K562 (cell line): ENCODE data around the gene UQCC2. TPM values are rescaled to one million over a fixed set of nuclear protein-coding genes. Genes with fewer than 3 reads are reported as not detected.

Experiments used
- ATAC-seq: fragments of 200-7000 bp; cut with Tn5 transposase; 3 replicates; pipeline ENCODE4 v1.9.1; 2020; ENCODE audit warnings: moderate library complexity
- BruUV-seq: library from RNA; stranded (reverse); fragments of 400-500 nt; replicated peaks from 2 replicates; lab custom pipeline; 2021; lab: Mats Ljungman, UMichigan
- CTCF ChIA-PET: fragments of 300-600 bp; formaldehyde crosslinking; extraction: SDS; loops from one replicate; lab custom pipeline; 2021; ENCODE audit warnings: low intra/inter-chr PET ratio; lab: Yijun Ruan, JAX
- POLR2A ChIA-PET: fragments of 300-600, 350-650 bp; sonication (Branson Sonifier 250); formaldehyde crosslinking; extraction: SDS; loops from one replicate; lab custom pipeline; 2021; ENCODE audit warnings: antibody characterized with exemption, inconsistent platforms; lab: Yijun Ruan, JAX
- DNase-seq, 4 experiments: peaks; one replicate each; pipeline versions ENCODE4 v3.0.0 to v3.0.0-alpha.2; 2011 to 2018; ENCODE audit warnings: low spot score in 3 of 4, mixed read lengths in 3 of 4; ENCODE audit errors: extremely low read depth in 1 of 4
- FAIRE-seq: peaks from 2 replicates; lab custom pipeline; 2011; peaks lifted over from hg19 to GRCh38; lab: Jason Lieb, UNC
- H2AFZ ChIP-seq: 2 replicates; pipeline ENCODE4 v1.6.0; 2011; ENCODE audit warnings: low read depth, low read length, control low read depth, inconsistent platforms
- H3K27ac ChIP-seq: fragments of 200-600 bp; 3 replicates; pipeline ENCODE4 v1.8.0; 2011; ENCODE audit warnings: low read depth, mild to moderate bottlenecking, control low read depth, inconsistent platforms, low read length, moderate library complexity, mixed read lengths; ENCODE audit errors: extremely low read depth
- H3K27me3 ChIP-seq, 2 experiments: fragments of 300-600 bp in 1 of 2; 2 replicates in 1 of 2; 3 replicates in 1 of 2; pipeline versions ENCODE4 v1.6.0 to v1.8.0; 2011; ENCODE audit warnings: inconsistent platforms in 2 of 2, low read length in 2 of 2, mild to moderate bottlenecking in 1 of 2, mixed read lengths in 1 of 2, moderate library complexity in 1 of 2; ENCODE audit not compliant: control insufficient read depth in 2 of 2, insufficient read depth in 2 of 2
- H3K36me3 ChIP-seq: fragments of 300-600 bp; 3 replicates; pipeline ENCODE4 v1.8.0; 2011; ENCODE audit warnings: mild to moderate bottlenecking, low read length, inconsistent platforms; ENCODE audit not compliant: control insufficient read depth, insufficient read depth
- H3K4me1 ChIP-seq, 2 experiments: fragments of 200-600 bp in 1 of 2; replicated peaks in 1 of 2; 2 replicates in 1 of 2; 3 replicates in 1 of 2; pipeline versions ENCODE4 v1.5.1 to v1.8.0; 2011; ENCODE audit warnings: inconsistent platforms in 2 of 2, low read length in 2 of 2, mild to moderate bottlenecking in 1 of 2, mixed read lengths in 1 of 2, moderate library complexity in 1 of 2; ENCODE audit not compliant: control insufficient read depth in 2 of 2, insufficient read depth in 2 of 2
- H3K4me2 ChIP-seq: 2 replicates; pipeline ENCODE4 v1.6.1; 2011; ENCODE audit warnings: low read length, control low read depth, inconsistent platforms, mixed read lengths; ENCODE audit not compliant: insufficient read depth
- H3K4me3 ChIP-seq: fragments of 200-600 bp; sonication (generic), shearing (Covaris generic); 2 replicates; pipeline ENCODE4 v1.5.1; 2016; ENCODE audit warnings: control low read depth, inconsistent platforms
- H3K79me2 ChIP-seq: fragments of 200-600 bp; 3 replicates; pipeline ENCODE4 v1.8.0; 2011; ENCODE audit warnings: low read length, inconsistent platforms; ENCODE audit not compliant: control insufficient read depth, insufficient read depth
- H3K9ac ChIP-seq, 2 experiments: 2 replicates each; pipeline versions ENCODE4 v1.6.0 to v1.6.1; 2011; ENCODE audit warnings: low read depth in 2 of 2, low read length in 2 of 2, control low read depth in 1 of 2, inconsistent platforms in 1 of 2, mild to moderate bottlenecking in 1 of 2, mixed read lengths in 1 of 2; ENCODE audit not compliant: insufficient read depth in 1 of 2
- H3K9me1 ChIP-seq: one replicate; pipeline ENCODE4 v1.6.0; 2011; ENCODE audit warnings: inconsistent platforms, mild to moderate bottlenecking, low read length, moderate library complexity; ENCODE audit not compliant: control insufficient read depth, insufficient read depth
- H3K9me3 ChIP-seq: replicated peaks from 2 replicates; pipeline ENCODE4 v1.5.1; 2011; ENCODE audit warnings: low read depth, low read length, inconsistent platforms; ENCODE audit not compliant: control insufficient read depth, insufficient read depth
- H4K20me1 ChIP-seq: replicated peaks from 2 replicates; pipeline ENCODE4 v1.6.1; 2011; ENCODE audit warnings: low read length, inconsistent platforms, mixed read lengths; ENCODE audit not compliant: control insufficient read depth, insufficient read depth
- MECOM ChIP-seq: fragments of 250-450 bp; sonication (Bioruptor Pico); IDR thresholded peaks from 2 replicates; pipeline ENCODE4 v1.8.0; 2022; ENCODE audit warnings: inconsistent platforms
- RBM14 ChIP-seq: fragments of 200-400 bp; formaldehyde crosslinking; IDR thresholded peaks from 2 replicates; pipeline ENCODE4 v1.6.1; 2018; ENCODE audit warnings: low read depth, mild to moderate bottlenecking, low read length, moderate library complexity, borderline replicate concordance; ENCODE audit not compliant: insufficient read depth
- RBM39 ChIP-seq: fragments of 200-400 bp; formaldehyde crosslinking; optimal IDR thresholded peaks from 2 replicates; pipeline ENCODE3; 2018; ENCODE audit warnings: low read depth, low read length
- ZBTB8A ChIP-seq: fragments of 450-650 bp; IDR thresholded peaks from 2 replicates; pipeline ENCODE4 v1.6.1; 2018; ENCODE audit warnings: mild to moderate bottlenecking, moderate library complexity; ENCODE audit not compliant: partially characterized antibody
- ZSCAN29 ChIP-seq: fragments of 450-650 bp; IDR thresholded peaks from 2 replicates; pipeline ENCODE4 v1.6.1; 2017
- WGBS: fragments of 100-300 bp; shearing (Covaris generic); methylation state at CpG from one replicate; pipeline ENCODE4 v1.1.6; 2016; ENCODE audit warnings: low coverage, mixed read lengths; ENCODE audit not compliant: insufficient coverage; ENCODE audit errors: missing lambda C conversion rate; 5-methylcytosine and 5-hydroxymethylcytosine counted together
- in situ Hi-C: fragments of 300-500 bp; cut with MboI; formaldehyde crosslinking; loops from 4 replicates; pipeline ENCODE4 v1.15.0; 2018; ENCODE audit warnings: inconsistent platforms, mixed read lengths
- intact Hi-C: fragments of 100-400 bp; cut with micrococcal nuclease; formaldehyde crosslinking; loops from 2 replicates; pipeline ENCODE4 v1.14.2; 2022
- polyA plus RNA-seq, 8 experiments: library from polyadenylated mRNA; depleted of rRNA in 4 of 8; stranded (reverse) in 5 of 8; unstranded in 3 of 8; fragments of >200 nt; fragmentation: Nextera tagmentation in 2 of 8; fragmentation: Illumina TruSeq in 1 of 8; extraction: Ambion mirVana in 2 of 8; extraction: Trizol in 1 of 8; gene quantifications; 2 replicates each; pipeline versions ENCODE4 v1.2.1 to v1.2.3, GENCODE V29; 2011 to 2014; ENCODE audit warnings: inconsistent platforms in 1 of 8, missing spikeins in 1 of 8
- total RNA-seq, 7 experiments: library from RNA; depleted of rRNA in 6 of 7; stranded (reverse); fragments of >200 nt in 6 of 7; fragmentation: Illumina TruSeq in 2 of 7; extraction: Trizol in 2 of 7; gene quantifications; 2 replicates each; pipeline versions ENCODE4 v1.2.1 to v1.2.3, GENCODE V29; 2011 to 2021; ENCODE audit warnings: low replicate concordance in 1 of 7
- TF ChIP-seq, protein P1 (sequence below): IDR thresholded peaks from 3 replicates; pipeline ENCODE4 v1.6.1; 2011; ENCODE audit warnings: borderline replicate concordance, mild to moderate bottlenecking; ENCODE audit not compliant: insufficient read length, insufficient read depth

UQCC2 gene
- total and polyA plus RNA-seq, 9 of the 15 experiments (the other 6 are each of a cell fraction or from before 2014, with no cell fraction given), result 58.5 to 927 (median 158) TPM

DNA sequence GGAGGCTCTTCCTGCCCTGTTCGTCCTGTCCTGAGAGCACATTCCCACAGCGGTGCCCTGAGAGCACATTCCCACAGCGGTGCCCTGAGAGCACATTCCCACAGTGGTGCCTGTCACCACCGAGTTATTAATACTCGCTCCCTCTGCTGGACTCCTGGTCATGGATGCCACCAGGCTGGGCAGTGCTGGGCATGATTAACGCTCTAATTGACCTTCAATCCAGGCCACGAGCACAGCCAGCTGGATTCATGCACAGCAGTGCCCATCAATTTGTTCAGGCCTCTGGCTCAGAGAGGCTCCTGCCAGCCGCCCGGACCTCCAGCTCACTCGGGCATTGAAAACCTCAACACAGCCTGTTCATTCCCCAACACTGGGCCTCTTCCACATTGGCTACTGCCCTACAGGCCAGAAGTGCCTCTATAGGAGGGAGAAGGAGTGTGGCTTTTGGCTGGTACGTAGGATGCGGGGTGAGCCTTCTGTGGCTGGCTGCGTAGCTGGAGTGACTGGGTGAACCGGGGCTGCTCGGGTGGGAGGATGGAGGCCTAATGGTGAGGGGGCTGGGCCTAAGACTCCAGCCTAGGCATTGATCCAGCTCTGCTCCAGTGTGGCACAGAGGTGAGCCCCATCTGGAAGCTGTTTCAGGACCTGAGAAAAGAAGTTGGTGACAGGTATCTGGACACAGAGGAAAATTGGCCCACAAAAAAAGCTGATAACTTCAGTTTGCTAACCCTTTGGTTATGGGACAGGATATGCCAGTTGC lies 25.9 kb upstream of the UQCC2 start:
- BruUV-seq, result no TSS peak
- TF ChIP-seq, protein P1, sequence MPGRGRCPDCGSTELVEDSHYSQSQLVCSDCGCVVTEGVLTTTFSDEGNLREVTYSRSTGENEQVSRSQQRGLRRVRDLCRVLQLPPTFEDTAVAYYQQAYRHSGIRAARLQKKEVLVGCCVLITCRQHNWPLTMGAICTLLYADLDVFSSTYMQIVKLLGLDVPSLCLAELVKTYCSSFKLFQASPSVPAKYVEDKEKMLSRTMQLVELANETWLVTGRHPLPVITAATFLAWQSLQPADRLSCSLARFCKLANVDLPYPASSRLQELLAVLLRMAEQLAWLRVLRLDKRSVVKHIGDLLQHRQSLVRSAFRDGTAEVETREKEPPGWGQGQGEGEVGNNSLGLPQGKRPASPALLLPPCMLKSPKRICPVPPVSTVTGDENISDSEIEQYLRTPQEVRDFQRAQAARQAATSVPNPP, result no peak
- TF ChIP-seq ZBTB8A (no peak), MECOM (CRISPR knock-in tag) (no peak), RBM14 (no peak), ZSCAN29 (no peak), RBM39 (no peak)
- no peak overlapping the region for H2AFZ ChIP-seq
- intact Hi-C loops (no loop called here), in situ Hi-C loops (no loop called here)
- DNase-seq, result no peak
- peaks cover 9 to 13% of the 10 kb centered on the region in 2 experiments; a peak in 4 of 5 replicates for H3K4me1 ChIP-seq
- FAIRE-seq, result no peak
- POLR2A ChIA-PET, result interaction anchor here (0.6 to 1.6 kb wide), 5 partner anchors 9 to 397 kb away, joined by 3 to 4 read pairs (median 4); no protein-coding TSS in a partner anchor
- H3K9me1 ChIP-seq, result no peaks in the 10 kb centered on the region
- CTCF ChIA-PET, result no interaction called here
- no peaks in the 10 kb centered on the region for H3K9me3 ChIP-seq
- ATAC-seq, result no peak
- H3K27ac ChIP-seq, result no peak overlapping the region
- H3K9ac ChIP-seq, result peak overlapping the region in 1 of 2 experiments; percentile 10; a peak in 1 of 4 replicates
- H4K20me1 ChIP-seq, result peaks cover under 1% of the 10 kb centered on the region
- H3K4me3 ChIP-seq, result no peak overlapping the region
- H3K36me3 ChIP-seq, result no peaks in the 10 kb centered on the region
- no peak overlapping the region for H3K4me2 ChIP-seq
- 34% methylated on average over 15 of the region's 15 CpGs for WGBS
- no peaks in the 10 kb centered on the region for H3K79me2 ChIP-seq
- H3K27me3 ChIP-seq, result peaks cover 24 to 55% of the 10 kb centered on the region in 2 experiments
